Stomach (tissue), 4 donors: Measurements from ENCODE around the gene TLL2.

Experiments used
- EP300 ChIP-seq: sonication (generic); formaldehyde crosslinking; IDR thresholded peaks from one replicate; pipeline ENCODE4 v1.6.1; 2017; ENCODE audit warnings: antibody characterized with exemption
- POLR2A ChIP-seq, 4 donors: fragments of 450-650 bp; IDR thresholded peaks; one replicate each; pipeline ENCODE4 v1.6.1; 2016; ENCODE audit warnings: antibody characterized with exemption in 4 of 4, control low read depth in 2 of 4, mild to moderate bottlenecking in 1 of 4, moderate library complexity in 1 of 4
- POLR2AphosphoS5 ChIP-seq, 3 donors: sonication (generic); formaldehyde crosslinking; IDR thresholded peaks; one replicate each; pipeline ENCODE4 v1.6.1; 2016; ENCODE audit warnings: antibody characterized with exemption in 3 of 3
- TF ChIP-seq, protein P1 (sequence below), 7 experiments: fragments of 450-650 bp in 4 of 7; fragments of 200-600 bp in 3 of 7; sonication (generic) in 3 of 7; IDR thresholded peaks; one replicate each; pipeline ENCODE4 v1.5.1; 2016 to 2019; ENCODE audit warnings: antibody characterized with exemption in 7 of 7, control low read depth in 2 of 7, mild to moderate bottlenecking in 1 of 7

DNA sequence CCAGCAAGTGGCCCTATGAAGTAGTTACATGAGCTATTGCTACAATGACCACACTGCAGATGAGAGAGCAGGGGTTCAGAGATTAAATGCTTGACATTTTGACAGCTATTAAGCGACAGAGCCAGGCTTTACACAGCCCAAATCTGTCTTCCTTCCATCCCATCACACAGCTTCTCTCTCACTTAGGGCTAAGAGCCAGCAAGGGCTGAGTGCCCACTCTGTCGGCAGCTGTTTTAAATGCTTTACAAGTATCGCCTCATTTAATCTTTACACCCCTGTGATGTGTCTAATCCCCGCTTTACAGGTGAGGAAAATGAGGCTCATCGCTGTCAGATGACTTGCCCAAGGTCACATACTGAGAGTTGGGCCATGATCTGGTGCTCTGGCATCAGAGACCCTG, 139.7 kb downstream of the TLL2 start:
- TF ChIP-seq, protein P1, sequence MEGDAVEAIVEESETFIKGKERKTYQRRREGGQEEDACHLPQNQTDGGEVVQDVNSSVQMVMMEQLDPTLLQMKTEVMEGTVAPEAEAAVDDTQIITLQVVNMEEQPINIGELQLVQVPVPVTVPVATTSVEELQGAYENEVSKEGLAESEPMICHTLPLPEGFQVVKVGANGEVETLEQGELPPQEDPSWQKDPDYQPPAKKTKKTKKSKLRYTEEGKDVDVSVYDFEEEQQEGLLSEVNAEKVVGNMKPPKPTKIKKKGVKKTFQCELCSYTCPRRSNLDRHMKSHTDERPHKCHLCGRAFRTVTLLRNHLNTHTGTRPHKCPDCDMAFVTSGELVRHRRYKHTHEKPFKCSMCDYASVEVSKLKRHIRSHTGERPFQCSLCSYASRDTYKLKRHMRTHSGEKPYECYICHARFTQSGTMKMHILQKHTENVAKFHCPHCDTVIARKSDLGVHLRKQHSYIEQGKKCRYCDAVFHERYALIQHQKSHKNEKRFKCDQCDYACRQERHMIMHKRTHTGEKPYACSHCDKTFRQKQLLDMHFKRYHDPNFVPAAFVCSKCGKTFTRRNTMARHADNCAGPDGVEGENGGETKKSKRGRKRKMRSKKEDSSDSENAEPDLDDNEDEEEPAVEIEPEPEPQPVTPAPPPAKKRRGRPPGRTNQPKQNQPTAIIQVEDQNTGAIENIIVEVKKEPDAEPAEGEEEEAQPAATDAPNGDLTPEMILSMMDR (IDR thresholded peaks at IDR 0.05), result no peak
- TF ChIP-seq POLR2A (IDR thresholded peaks at IDR 0.05), result no peak
- no peak for TF ChIP-seq POLR2AphosphoS5 (IDR thresholded peaks at IDR 0.05)
- no peak for TF ChIP-seq EP300
